ENCODE measurements around the gene KRT73. TPM values are rescaled to one million over a fixed set of nuclear protein-coding genes. Genes with fewer than 3 reads are reported as not detected.

Gene KRT73
- total and polyA plus RNA-seq, 3 donors from 2014 or later = 0.16 TPM; not detected in 2

DNA sequence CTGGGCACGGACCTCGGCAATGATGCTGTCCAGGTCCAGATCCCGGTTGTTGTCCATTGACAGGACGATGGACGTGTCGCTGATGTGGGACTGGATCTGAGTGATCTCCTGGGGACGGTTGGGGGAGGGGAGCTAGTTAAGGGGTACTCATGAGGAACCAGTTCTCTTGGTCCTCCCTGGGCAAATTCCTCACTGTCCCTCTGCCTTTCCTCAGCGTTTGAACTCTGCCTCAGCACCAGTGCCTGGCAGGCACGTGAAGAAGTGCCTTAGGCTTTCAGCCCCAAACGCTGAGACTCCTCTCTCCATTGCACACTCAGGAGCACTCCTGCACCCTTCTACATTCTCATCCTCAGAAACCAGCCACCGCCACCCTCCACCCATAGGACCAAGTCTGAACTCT, 26.8 kb downstream of the KRT73 start:
- no peaks in the 10 kb centered on the region for H3K36me3 ChIP-seq (ENCODE audit: low read depth, missing control alignments)
- H3K4me3 ChIP-seq = no peak overlapping the region
- intact Hi-C loops (cut with DNase I; ENCODE audit: low total_unique reads) = no loop called here
- TF ChIP-seq POLR2A (IDR thresholded peaks at IDR 0.05) = no peak
- TF ChIP-seq, protein P1, sequence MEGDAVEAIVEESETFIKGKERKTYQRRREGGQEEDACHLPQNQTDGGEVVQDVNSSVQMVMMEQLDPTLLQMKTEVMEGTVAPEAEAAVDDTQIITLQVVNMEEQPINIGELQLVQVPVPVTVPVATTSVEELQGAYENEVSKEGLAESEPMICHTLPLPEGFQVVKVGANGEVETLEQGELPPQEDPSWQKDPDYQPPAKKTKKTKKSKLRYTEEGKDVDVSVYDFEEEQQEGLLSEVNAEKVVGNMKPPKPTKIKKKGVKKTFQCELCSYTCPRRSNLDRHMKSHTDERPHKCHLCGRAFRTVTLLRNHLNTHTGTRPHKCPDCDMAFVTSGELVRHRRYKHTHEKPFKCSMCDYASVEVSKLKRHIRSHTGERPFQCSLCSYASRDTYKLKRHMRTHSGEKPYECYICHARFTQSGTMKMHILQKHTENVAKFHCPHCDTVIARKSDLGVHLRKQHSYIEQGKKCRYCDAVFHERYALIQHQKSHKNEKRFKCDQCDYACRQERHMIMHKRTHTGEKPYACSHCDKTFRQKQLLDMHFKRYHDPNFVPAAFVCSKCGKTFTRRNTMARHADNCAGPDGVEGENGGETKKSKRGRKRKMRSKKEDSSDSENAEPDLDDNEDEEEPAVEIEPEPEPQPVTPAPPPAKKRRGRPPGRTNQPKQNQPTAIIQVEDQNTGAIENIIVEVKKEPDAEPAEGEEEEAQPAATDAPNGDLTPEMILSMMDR (IDR thresholded peaks at IDR 0.05) = no peak
- 92 to 95% methylated on average over 11 of the region's 11 CpGs for WGBS, 2 donors
- no peak overlapping the region for H3K27ac ChIP-seq
- no peaks in the 10 kb centered on the region for H3K4me1 ChIP-seq
- H3K9me3 ChIP-seq = no peaks in the 10 kb centered on the region
- H3K27me3 ChIP-seq = no peaks in the 10 kb centered on the region
- DNase-seq = no peak

DNA sequence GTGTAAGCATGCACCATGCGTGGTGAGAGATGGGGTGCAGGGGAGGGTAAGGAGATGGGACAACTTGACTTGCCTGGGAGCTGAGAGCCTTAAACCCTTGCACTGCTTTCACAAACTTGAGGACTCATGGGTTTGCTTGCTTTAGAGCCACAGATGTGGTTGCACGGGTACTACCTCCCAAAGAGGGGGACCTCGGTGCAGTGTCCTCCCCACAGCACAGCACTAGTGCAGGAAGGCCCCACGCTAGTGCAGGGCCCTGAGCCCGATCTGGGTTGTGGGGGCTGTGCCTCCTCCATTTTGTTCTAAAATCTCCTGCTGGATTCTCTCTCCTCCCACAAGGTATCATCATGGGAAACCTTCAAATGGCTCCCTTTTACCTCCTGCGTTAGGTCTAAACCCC, 28.3 kb downstream of the KRT73 start:
- Histone ChIP-seq H3K36me3 (ENCODE audit: low read depth, missing control alignments) (no peaks in the 10 kb centered on the region), H3K4me1 (no peaks in the 10 kb centered on the region), H3K27me3 (no peaks in the 10 kb centered on the region), H3K4me3 (no peak overlapping the region), H3K9me3 (no peaks in the 10 kb centered on the region), H3K27ac (no peak overlapping the region)
- intact Hi-C loops (cut with DNase I; ENCODE audit: low total_unique reads) = no loop called here
- TF ChIP-seq POLR2A (IDR thresholded peaks at IDR 0.05) = no peak
- TF ChIP-seq, protein P1 (IDR thresholded peaks at IDR 0.05) = no peak
- 89 to 90% methylated on average over 5 to 6 of the region's 6 CpGs for WGBS, 2 donors
- DNase-seq = no peak

DNA sequence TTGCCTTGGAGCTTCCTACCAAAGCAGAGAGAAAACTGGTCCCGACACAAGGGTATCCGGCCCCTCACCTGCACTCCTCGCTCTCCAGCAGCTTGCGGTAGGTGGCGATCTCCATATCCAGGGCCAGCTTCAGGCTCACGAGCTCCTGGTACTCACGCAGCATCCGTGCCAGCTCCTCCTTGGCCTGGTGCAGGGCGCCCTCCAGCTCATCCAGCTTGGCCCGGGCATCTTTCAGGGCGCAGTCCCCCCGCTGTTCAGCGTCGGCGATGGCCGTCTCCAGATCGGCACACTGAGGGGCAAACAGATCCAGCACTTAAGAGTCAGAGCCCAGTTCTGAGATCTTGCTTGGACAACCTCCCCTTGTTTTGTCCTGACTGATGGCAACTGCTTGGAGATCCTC, 30.8 kb downstream of the KRT73 start:
- no peaks in the 10 kb centered on the region for H3K4me1 ChIP-seq
- DNase-seq = no peak
- H3K9me3 ChIP-seq = no peaks in the 10 kb centered on the region
- intact Hi-C loops (cut with DNase I; ENCODE audit: low total_unique reads) = loop anchor here (5.0 kb wide), 1 partner anchor 280 kb away; no protein-coding TSS in a partner anchor
- no peak overlapping the region for H3K4me3 ChIP-seq
- TF ChIP-seq, protein P1 (IDR thresholded peaks at IDR 0.05) = no peak
- no peak for TF ChIP-seq POLR2A (IDR thresholded peaks at IDR 0.05)
- H3K36me3 ChIP-seq (ENCODE audit: low read depth, missing control alignments) = no peaks in the 10 kb centered on the region
- 89 to 91% methylated on average over 5 to 17 of the region's 17 CpGs for WGBS, 2 donors
- H3K27me3 ChIP-seq = no peaks in the 10 kb centered on the region
- no peak overlapping the region for H3K27ac ChIP-seq

DNA sequence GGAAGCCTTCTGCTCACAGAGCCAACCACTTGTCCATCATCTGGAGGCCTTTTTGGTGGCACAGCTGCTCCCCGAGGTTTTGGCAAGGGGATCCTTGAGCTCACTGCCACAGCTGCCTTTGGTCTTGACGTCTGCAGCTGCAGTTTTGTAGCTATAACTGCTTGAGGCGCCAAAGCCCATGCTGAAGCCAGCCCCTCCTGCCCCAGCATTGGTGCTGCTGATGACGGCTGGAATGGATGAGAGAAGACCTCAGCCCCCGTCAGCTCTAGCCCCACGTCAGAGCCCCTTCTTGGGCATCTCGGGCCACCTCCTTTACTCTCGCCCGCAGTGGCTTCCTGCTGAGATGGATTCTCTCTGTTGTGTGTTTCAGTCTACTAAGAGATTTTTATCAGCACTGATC, 32.4 kb downstream of the KRT73 start:
- H3K27me3 ChIP-seq = no peaks in the 10 kb centered on the region
- H3K4me3 ChIP-seq = no peak overlapping the region
- WGBS, 2 donors = 85 to 90% methylated on average over 9 of the region's 9 CpGs
- H3K36me3 ChIP-seq (ENCODE audit: low read depth, missing control alignments) = no peaks in the 10 kb centered on the region
- intact Hi-C loops (cut with DNase I; ENCODE audit: low total_unique reads) = loop anchor here (5.0 kb wide), 1 partner anchor 281 kb away; no protein-coding TSS in a partner anchor
- DNase-seq = no peak
- H3K9me3 ChIP-seq = no peaks in the 10 kb centered on the region
- H3K4me1 ChIP-seq = no peaks in the 10 kb centered on the region
- TF ChIP-seq, protein P1 (IDR thresholded peaks at IDR 0.05) = no peak
- no peak for TF ChIP-seq POLR2A (IDR thresholded peaks at IDR 0.05)
- no peak overlapping the region for H3K27ac ChIP-seq

DNA sequence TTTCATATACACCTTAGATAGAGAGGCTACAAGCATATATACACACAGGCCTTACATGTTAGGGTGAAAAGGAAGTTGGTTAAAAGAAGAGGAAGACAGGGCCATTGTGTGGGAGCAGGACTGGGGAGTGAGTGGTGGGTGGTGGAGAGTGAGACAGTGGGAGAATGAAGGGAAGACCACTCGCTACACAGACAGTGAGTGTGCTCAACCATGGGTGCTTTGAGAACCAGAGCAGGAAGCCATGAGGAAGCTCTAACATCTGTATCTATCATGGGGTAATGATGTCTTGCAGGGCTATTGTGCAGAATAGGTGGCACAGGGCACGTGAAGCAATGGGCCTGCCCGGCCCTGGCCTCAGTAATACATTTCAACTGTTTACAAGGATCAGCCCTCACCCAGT, 33.3 kb downstream of the KRT73 start:
- intact Hi-C loops (cut with DNase I; ENCODE audit: low total_unique reads) = loop anchor here (5.0 kb wide), 1 partner anchor 282 kb away; no protein-coding TSS in a partner anchor
- Histone ChIP-seq H3K27ac (no peak overlapping the region), H3K9me3 (no peaks in the 10 kb centered on the region), H3K4me3 (no peak overlapping the region), H3K27me3 (no peaks in the 10 kb centered on the region), H3K36me3 (ENCODE audit: low read depth, missing control alignments) (no peaks in the 10 kb centered on the region), H3K4me1 (no peaks in the 10 kb centered on the region)
- no peak for TF ChIP-seq POLR2A (IDR thresholded peaks at IDR 0.05)
- TF ChIP-seq, protein P1 (IDR thresholded peaks at IDR 0.05) = no peak
- WGBS, 2 donors = 90 to 100% methylated on average over 3 of the region's 3 CpGs
- no peak for DNase-seq
